HG03457 (cell line): ENCODE results near the gene ELF2.
"Not testable (repeated sequence)": the region's sequence is repeated elsewhere in the genome, so short reads cannot be mapped to it uniquely, and the experiment has no call there.

ENCODE experiments used
- ATAC-seq: cut with Tn5 transposase; IDR thresholded peaks from one replicate; pipeline ENCODE4 v1.9.1; 2021; ENCODE audit warnings: moderate number of reproducible peaks; ENCODE audit not compliant: unreplicated experiment

Gene ELF2

GRCh38 chr4:139025841-139026240 is 151.2 kb downstream of the ELF2 start:
- ATAC-seq: no peak

- ATAC-seq: no peak
These were observed 152.3 kb downstream of the ELF2 start for GRCh38 chr4:139024686-139025085.

GRCh38 chr4:139022835-139023234 is 154.2 kb downstream of the ELF2 start:
- ATAC-seq: no peak

- not testable (repeated sequence) for ATAC-seq
These were observed 155.9 kb downstream of the ELF2 start for GRCh38 chr4:139021071-139021470.

- no peak for ATAC-seq
These were observed 156.6 kb downstream of the ELF2 start for GRCh38 chr4:139020384-139020783.

GRCh38 chr4:139018971-139019758 is 157.9 kb downstream of the ELF2 start:
- no peak for ATAC-seq

GRCh38 chr4:139018501-139018900 is 158.5 kb downstream of the ELF2 start:
- no peak for ATAC-seq

- no peak for ATAC-seq
These were observed 159.2 kb downstream of the ELF2 start for GRCh38 chr4:139017861-139018260.

- ATAC-seq: peak; percentile 31
These were observed 161.0 kb downstream of the ELF2 start for GRCh38 chr4:139015948-139016471.

- ATAC-seq: peak; percentile 95
These were observed 161.6 kb downstream of the ELF2 start, which contains the start of gene NOCT for GRCh38 chr4:139015269-139015947. NOCT (plus strand) TSS chr4:139015781; CDS start chr4:139015982, 201 bp downstream.

- peak; percentile 1 for ATAC-seq
These were observed 162.4 kb downstream of the ELF2 start for GRCh38 chr4:139014371-139015268.

- no peak for ATAC-seq
These were observed 165.6 kb downstream of the ELF2 start for GRCh38 chr4:139011225-139011950.

GRCh38 chr4:139009702-139010101 is 167.3 kb downstream of the ELF2 start:
- ATAC-seq: no peak

GRCh38 chr4:139008278-139008677 is 168.7 kb downstream of the ELF2 start:
- ATAC-seq: not testable (repeated sequence)

- no peak for ATAC-seq
These were observed 169.4 kb downstream of the ELF2 start for GRCh38 chr4:139007640-139008039.
